Measurements from ENCODE around the gene CNKSR1.

DNA sequence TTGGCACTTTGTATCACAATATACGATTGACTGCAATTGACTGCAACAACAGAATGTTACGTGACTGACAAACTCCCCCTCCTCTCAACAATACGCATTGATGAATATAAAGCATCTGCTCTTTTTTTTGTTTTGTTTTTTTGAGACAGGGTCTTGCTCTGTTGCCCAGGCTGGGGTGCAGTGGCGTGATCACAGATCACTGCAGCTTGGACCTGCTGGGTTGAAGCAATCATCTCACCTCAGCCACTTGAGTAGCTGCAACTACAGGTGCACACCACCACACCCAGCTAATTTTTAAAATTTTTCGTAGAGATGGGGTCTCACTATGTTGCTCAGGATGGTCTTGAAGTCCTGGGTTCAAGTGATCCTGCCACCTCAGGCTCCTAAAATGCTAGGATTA is 35.4 kb downstream of the CNKSR1 start:
- no peak for TF ChIP-seq EZH2 (IDR thresholded peaks at IDR 0.05; ENCODE audit: low read length)
- TF ChIP-seq, protein P1, sequence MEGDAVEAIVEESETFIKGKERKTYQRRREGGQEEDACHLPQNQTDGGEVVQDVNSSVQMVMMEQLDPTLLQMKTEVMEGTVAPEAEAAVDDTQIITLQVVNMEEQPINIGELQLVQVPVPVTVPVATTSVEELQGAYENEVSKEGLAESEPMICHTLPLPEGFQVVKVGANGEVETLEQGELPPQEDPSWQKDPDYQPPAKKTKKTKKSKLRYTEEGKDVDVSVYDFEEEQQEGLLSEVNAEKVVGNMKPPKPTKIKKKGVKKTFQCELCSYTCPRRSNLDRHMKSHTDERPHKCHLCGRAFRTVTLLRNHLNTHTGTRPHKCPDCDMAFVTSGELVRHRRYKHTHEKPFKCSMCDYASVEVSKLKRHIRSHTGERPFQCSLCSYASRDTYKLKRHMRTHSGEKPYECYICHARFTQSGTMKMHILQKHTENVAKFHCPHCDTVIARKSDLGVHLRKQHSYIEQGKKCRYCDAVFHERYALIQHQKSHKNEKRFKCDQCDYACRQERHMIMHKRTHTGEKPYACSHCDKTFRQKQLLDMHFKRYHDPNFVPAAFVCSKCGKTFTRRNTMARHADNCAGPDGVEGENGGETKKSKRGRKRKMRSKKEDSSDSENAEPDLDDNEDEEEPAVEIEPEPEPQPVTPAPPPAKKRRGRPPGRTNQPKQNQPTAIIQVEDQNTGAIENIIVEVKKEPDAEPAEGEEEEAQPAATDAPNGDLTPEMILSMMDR (optimal IDR thresholded peaks at IDR 0.05 in 1 of 3, IDR thresholded peaks at IDR 0.05 in 1 of 3, conservative IDR thresholded peaks at IDR 0.05 in 1 of 3; ENCODE audit: extremely low read depth in 1 of 3, insufficient read depth in 2 of 3, low read length in 3 of 3), result no peak

Data from keratinocyte (primary cell).